Neural crest cell (in vitro differentiated cells): Measurements from ENCODE around the gene DIDO1. TPM values are rescaled to one million over a fixed set of nuclear protein-coding genes. Genes with fewer than 3 reads are reported as not detected.

ENCODE experiments used
- DNase-seq: peaks from one replicate; pipeline ENCODE4 v3.0.0; 2021; ENCODE audit warnings: low read depth, mixed read lengths, low spot score
- H3K27ac Mint-ChIP-seq: one replicate; pipeline ENCODE4 v1.8.0; 2021; ENCODE audit warnings: mild to moderate bottlenecking, mixed read lengths; ENCODE audit not compliant: unreplicated experiment
- H3K27me3 Mint-ChIP-seq: 2 replicates; pipeline ENCODE4 v1.8.0; 2021; ENCODE audit warnings: low read depth, mild to moderate bottlenecking, mixed read lengths
- H3K36me3 Mint-ChIP-seq: 2 replicates; pipeline ENCODE4 v1.8.0; 2021; ENCODE audit warnings: low read depth, mild to moderate bottlenecking, mixed read lengths
- H3K4me1 Mint-ChIP-seq: 2 replicates; pipeline ENCODE4 v1.8.0; 2021; ENCODE audit warnings: mixed read lengths
- H3K4me3 Mint-ChIP-seq: one replicate; pipeline ENCODE4 v1.8.0; 2021; ENCODE audit warnings: mild to moderate bottlenecking, mixed read lengths
- H3K9me3 Mint-ChIP-seq: 2 replicates; pipeline ENCODE4 v1.8.0; 2021; ENCODE audit warnings: mixed read lengths
- total RNA-seq: library from RNA; stranded (reverse); gene quantifications from 2 replicates; pipeline ENCODE4 v1.2.1, GENCODE V29; 2021
- TF ChIP-seq, protein P1 (sequence below): fragments of 200-600 bp; sonication (generic); conservative IDR thresholded peaks from 2 replicates; pipeline ENCODE4 v1.5.0; 2021; ENCODE audit warnings: antibody characterized with exemption, mild to moderate bottlenecking

DIDO1 gene
- total RNA-seq, 1 donor from 2014 or later, result 72.0 TPM

DNA sequence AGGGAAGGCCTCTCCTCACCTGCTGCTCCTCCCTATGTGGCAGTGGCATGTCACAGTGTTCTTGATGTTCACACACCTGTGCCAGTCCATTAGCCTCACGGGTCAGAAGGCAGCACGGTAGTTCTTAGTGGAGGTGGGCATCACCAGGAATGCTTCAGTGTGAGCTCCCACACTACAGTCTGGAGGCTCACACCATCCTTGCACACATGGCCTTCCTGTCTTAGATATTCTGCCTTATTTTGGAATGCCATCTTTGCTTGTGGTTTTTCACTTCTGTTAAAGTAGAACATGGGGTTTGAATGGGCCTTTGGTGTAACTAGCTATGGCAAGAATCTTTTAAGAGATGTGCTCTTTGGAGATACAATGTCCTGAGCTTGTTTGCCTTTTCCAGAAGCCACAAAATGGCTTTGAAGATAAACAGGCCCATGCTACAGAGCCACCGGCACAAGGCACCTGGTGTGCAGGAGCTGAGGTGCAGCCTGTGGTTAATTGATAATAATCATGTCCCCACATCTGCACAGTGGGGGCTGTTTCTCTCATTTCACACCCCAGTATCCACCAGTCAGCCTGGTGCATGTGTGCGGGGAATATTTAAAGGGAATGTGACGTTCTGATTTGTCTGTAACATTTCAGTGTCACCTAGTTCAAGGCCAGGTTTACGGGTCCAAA is 23.0 kb upstream of the DIDO1 start:
- DNase-seq, result no peak
- H3K27me3 Mint-ChIP-seq, result no peaks in the 10 kb centered on the region
- TF ChIP-seq, protein P1, sequence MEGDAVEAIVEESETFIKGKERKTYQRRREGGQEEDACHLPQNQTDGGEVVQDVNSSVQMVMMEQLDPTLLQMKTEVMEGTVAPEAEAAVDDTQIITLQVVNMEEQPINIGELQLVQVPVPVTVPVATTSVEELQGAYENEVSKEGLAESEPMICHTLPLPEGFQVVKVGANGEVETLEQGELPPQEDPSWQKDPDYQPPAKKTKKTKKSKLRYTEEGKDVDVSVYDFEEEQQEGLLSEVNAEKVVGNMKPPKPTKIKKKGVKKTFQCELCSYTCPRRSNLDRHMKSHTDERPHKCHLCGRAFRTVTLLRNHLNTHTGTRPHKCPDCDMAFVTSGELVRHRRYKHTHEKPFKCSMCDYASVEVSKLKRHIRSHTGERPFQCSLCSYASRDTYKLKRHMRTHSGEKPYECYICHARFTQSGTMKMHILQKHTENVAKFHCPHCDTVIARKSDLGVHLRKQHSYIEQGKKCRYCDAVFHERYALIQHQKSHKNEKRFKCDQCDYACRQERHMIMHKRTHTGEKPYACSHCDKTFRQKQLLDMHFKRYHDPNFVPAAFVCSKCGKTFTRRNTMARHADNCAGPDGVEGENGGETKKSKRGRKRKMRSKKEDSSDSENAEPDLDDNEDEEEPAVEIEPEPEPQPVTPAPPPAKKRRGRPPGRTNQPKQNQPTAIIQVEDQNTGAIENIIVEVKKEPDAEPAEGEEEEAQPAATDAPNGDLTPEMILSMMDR, result no peak
- peaks cover 13% of the 10 kb centered on the region for H3K4me1 Mint-ChIP-seq
- H3K9me3 Mint-ChIP-seq, result no peaks in the 10 kb centered on the region
- H3K4me3 Mint-ChIP-seq, result no peak overlapping the region
- no peak overlapping the region for H3K27ac Mint-ChIP-seq
- peaks cover 28% of the 10 kb centered on the region for H3K36me3 Mint-ChIP-seq

DNA sequence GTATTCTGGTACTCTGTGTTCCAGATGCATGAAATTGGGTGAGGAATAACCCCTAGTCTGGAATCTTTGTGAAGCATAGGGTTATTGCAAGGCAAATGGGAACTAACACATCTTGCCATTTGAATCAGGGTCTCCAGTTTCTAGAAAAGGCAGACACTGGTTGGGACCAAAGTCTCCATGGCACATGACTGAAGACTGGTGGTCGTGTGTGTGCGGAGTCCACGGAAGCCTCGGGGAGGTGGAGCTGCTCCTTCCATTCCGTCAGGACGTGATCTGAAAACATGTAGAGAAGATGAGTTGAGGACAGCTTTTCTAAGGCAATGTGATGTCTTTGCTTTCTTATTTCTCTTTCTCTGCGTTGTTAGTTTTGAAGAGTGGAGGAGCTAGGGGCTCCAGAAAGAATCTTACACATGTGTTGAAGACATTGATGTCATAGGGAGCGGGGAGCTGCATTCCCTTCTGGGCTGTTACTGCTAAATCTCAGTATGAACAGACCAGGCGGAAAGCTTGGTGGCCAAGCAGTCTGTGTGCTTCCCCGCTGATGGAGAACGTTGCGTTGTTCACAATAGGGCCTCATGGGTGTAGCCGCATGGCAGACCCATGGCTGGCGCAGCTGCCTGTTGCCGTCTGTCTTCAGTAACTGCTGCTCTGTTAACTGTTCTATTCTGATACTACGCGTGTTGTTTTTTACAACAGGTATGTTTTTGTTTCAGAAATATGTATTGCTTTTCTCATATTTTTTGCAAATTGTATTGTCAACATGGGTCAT is 21.4 kb upstream of the DIDO1 start:
- TF ChIP-seq, protein P1, result no peak
- Mint-ChIP-seq H3K4me1 (peaks cover 4% of the 10 kb centered on the region), H3K9me3 (no peaks in the 10 kb centered on the region), H3K4me3 (no peak overlapping the region), H3K36me3 (peaks cover 30% of the 10 kb centered on the region), H3K27ac (no peak overlapping the region), H3K27me3 (no peaks in the 10 kb centered on the region)
- DNase-seq, result no peak

DNA sequence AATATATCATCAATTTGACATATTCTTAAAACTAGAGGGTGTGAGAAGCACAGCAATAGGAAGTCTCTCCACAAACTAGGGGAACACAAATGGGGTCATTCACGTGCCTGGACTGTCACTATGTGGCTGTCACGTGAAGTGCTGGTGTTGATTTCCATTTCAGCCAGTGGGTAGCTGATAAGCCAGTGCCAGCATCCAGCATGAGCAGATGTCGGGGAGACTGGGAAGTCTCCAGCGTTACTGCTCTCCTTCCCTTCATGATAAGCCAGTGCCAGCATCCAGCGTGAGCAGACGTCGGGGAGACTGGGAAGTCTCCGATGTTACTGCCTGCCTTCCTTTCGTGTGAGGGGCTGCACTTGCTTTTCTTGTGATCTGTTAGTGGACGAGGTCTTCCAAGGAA is 20.6 kb upstream of the DIDO1 start:
- peaks cover under 1% of the 10 kb centered on the region for H3K4me1 Mint-ChIP-seq
- H3K27ac Mint-ChIP-seq, result no peak overlapping the region
- no peaks in the 10 kb centered on the region for H3K9me3 Mint-ChIP-seq
- no peak for DNase-seq
- TF ChIP-seq, protein P1, result no peak
- peaks cover 30% of the 10 kb centered on the region for H3K36me3 Mint-ChIP-seq
- no peak overlapping the region for H3K4me3 Mint-ChIP-seq
- no peaks in the 10 kb centered on the region for H3K27me3 Mint-ChIP-seq

DNA sequence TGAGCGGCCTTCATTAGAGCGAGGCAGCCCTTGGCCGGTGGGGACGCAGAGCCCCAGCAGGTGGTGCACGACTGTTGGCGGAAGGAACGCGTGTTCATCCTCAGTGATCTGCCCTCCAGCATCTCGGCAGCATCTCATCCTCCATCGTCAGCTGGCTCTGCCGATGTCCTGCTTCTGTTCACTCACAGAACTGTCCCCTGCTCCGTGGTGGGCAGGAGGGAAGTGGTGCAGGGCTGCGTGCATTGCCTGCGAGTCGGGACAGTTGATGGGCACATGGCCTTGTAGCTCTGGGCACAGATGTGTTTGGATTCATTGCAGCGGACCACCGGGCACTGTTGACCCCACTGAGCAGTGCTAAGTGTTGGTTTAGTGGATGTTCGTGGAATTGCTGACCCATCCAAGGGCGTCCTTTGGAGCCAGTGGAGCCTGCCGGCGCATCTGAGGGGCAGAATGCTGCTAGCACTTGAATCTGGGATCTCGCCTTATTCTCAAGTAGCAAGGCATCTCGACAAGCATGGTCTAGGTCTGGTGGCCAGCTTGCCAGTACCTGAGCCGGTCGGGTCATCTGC is 19.6 kb upstream of the DIDO1 start:
- H3K4me3 Mint-ChIP-seq, result no peak overlapping the region
- DNase-seq, result no peak
- peaks cover 30% of the 10 kb centered on the region for H3K36me3 Mint-ChIP-seq
- H3K27me3 Mint-ChIP-seq, result no peaks in the 10 kb centered on the region
- peaks cover 3% of the 10 kb centered on the region for H3K4me1 Mint-ChIP-seq
- no peaks in the 10 kb centered on the region for H3K9me3 Mint-ChIP-seq
- H3K27ac Mint-ChIP-seq, result no peak overlapping the region
- TF ChIP-seq, protein P1, result no peak

DNA sequence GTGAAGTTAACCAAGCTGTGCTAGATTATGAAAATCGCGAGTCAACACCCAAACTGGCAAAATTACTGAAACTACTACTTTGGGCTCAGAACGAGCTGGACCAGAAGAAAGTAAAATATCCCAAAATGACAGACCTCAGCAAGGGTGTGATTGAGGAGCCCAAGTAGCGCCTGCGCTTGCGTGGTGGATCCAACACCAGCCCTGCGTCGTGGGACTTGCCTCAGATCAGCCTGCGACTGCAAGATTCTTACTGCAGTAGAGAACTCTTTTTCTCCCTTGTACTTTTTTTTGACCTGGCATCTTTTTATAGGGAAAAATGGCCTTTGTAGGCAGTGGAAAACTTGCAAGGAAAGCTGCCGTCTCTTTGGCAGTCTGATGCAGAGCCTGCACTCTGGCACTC is 18.4 kb upstream of the DIDO1 start:
- peak overlapping the region; percentile 13 for H3K27ac Mint-ChIP-seq
- DNase-seq, result no peak
- H3K36me3 Mint-ChIP-seq, result peaks cover 28% of the 10 kb centered on the region
- peaks cover 5% of the 10 kb centered on the region for H3K4me1 Mint-ChIP-seq
- TF ChIP-seq, protein P1, result no peak
- no peaks in the 10 kb centered on the region for H3K9me3 Mint-ChIP-seq
- H3K4me3 Mint-ChIP-seq, result no peak overlapping the region
- H3K27me3 Mint-ChIP-seq, result no peaks in the 10 kb centered on the region
